Thyroid gland (tissue), 4 donors: Measurements from ENCODE around the gene SHROOM2.

Experiments used
- CTCF ChIP-seq, 6 experiments: fragments of 200-600 bp in 3 of 6; fragments of 450-650 bp in 3 of 6; sonication (generic) in 3 of 6; IDR thresholded peaks; one replicate each; pipeline ENCODE4 v1.5.1; 2016 to 2019; ENCODE audit warnings: antibody characterized with exemption in 6 of 6, mild to moderate bottlenecking in 2 of 6, inconsistent platforms in 1 of 6, moderate library complexity in 1 of 6
- POLR2A ChIP-seq, 2 donors: fragments of 450-650 bp; IDR thresholded peaks; one replicate each; pipeline ENCODE4 v1.6.1; 2017; ENCODE audit warnings: antibody characterized with exemption in 2 of 2, mild to moderate bottlenecking in 2 of 2, moderate library complexity in 1 of 2

- TF ChIP-seq POLR2A (IDR thresholded peaks at IDR 0.05) (no peak), CTCF (IDR thresholded peaks at IDR 0.05) (no peak)
Measured at GRCh38 chrX:9948406-9948805, 162.2 kb downstream of the SHROOM2 start.
